ENCODE data around the gene KIAA0930. TPM values are rescaled to one million over a fixed set of nuclear protein-coding genes. Genes with fewer than 3 reads are reported as not detected.

Gene KIAA0930
- polyA plus RNA-seq, 1 of the 3 experiments (the other 2 are of a cell fraction): 80.8 TPM

DNA sequence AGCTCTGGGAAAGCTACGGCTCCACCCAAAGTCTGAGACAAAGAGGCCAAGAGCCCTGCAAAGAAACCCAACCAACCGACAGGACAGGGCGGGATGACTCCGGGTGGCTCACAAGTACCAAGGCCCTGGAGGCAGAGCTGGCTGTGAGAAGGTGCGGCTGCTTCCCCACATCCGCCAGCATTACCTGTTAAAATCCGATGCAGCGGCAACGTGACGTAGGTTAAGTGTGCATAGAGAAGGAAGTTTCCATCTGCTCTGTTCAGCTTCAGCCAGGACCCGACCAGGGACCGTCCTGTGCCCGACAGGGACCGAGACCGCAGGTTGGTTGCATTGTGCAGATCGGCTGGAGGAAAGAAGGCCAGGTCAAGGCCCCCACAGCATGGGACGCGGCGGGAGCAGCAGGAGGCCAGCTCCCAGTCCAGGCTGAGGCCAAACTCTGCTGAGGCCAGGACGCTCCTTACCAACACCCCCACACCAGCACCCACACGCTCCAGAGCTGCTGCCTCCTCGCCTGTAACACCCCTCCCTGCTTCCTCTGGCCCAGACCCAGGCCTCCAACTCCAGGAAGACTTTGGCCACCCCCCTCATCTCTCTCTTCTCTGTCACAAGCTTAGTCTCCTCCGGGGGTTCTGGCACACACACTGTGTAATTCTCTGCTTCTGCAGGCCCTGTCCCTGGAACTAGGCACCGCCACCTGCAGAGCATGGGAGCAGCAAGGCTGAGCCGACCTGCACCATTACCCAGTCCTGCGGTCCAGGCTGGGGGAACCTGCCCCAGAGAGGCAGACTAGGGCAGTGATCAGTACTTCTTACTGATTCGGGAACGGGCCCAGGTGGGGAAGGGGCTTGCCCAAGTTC is 42.9 kb downstream of the KIAA0930 start:
- 0 out of 2 replicates have a peak, but pooled peaks cover 6% of the 10 kb centered on the region for H4K20me1 ChIP-seq (ENCODE audit: insufficient read depth)
- H3K27me3 ChIP-seq (ENCODE audit: insufficient read depth): no peaks in the 10 kb centered on the region
- CTCF ChIA-PET: interaction anchor here (0.5 to 3.2 kb wide), 2 partner anchors 11 to 23 kb away, joined by 3 to 13 read pairs; no protein-coding TSS in a partner anchor
- no peak overlapping the region for H3K4me3 ChIP-seq (ENCODE audit: low read depth in 2 of 2, low read length in 1 of 2)
- H3F3A ChIP-seq (replicated peaks; ENCODE audit: insufficient read depth): peaks cover 4% of the 10 kb centered on the region
- H3K9me3 ChIP-seq: no peaks in the 10 kb centered on the region
- POLR2A ChIA-PET: no interaction called here
- H3K27ac ChIP-seq (ENCODE audit: low read depth in 2 of 2, low read length in 1 of 2): no peak overlapping the region
- peaks cover 5 to 59% of the 10 kb centered on the region in 2 experiments for H3K36me3 ChIP-seq (replicated peaks in 1 of 2; ENCODE audit: control insufficient read depth in 1 of 2, insufficient read depth in 2 of 2, low read length in 1 of 2)
- TF ChIP-seq, protein P1, sequence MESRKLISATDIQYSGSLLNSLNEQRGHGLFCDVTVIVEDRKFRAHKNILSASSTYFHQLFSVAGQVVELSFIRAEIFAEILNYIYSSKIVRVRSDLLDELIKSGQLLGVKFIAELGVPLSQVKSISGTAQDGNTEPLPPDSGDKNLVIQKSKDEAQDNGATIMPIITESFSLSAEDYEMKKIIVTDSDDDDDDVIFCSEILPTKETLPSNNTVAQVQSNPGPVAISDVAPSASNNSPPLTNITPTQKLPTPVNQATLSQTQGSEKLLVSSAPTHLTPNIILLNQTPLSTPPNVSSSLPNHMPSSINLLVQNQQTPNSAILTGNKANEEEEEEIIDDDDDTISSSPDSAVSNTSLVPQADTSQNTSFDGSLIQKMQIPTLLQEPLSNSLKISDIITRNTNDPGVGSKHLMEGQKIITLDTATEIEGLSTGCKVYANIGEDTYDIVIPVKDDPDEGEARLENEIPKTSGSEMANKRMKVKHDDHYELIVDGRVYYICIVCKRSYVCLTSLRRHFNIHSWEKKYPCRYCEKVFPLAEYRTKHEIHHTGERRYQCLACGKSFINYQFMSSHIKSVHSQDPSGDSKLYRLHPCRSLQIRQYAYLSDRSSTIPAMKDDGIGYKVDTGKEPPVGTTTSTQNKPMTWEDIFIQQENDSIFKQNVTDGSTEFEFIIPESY (IDR thresholded peaks at IDR 0.05; ENCODE audit: borderline replicate concordance, low read depth): no peak
- TF ChIP-seq EP300 (IDR thresholded peaks at IDR 0.05; ENCODE audit: borderline replicate concordance in 1 of 2, low read depth in 1 of 2, low read length in 1 of 2): no peak
- TF ChIP-seq JUND (IDR thresholded peaks at IDR 0.05): no peak
- TF ChIP-seq GATA2 (CRISPR knock-in tag; IDR thresholded peaks at IDR 0.05): no peak
- TF ChIP-seq, protein P2, sequence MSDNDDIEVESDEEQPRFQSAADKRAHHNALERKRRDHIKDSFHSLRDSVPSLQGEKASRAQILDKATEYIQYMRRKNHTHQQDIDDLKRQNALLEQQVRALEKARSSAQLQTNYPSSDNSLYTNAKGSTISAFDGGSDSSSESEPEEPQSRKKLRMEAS (IDR thresholded peaks at IDR 0.05; ENCODE audit: low read depth): no peak
- no peak overlapping the region for H3K9ac ChIP-seq
- H3K4me1 ChIP-seq (ENCODE audit: control insufficient read depth in 1 of 2, insufficient read depth in 2 of 2, low read depth in 1 of 2, low read length in 1 of 2): no peaks in the 10 kb centered on the region; a peak in 1 of 4 replicates
- WGBS (ENCODE audit: low lambda C conversion rate): 95% methylated on average over 8 of the region's 28 CpGs
- H2AFZ ChIP-seq (ENCODE audit: low read depth): no peak overlapping the region
- H3K79me2 ChIP-seq (ENCODE audit: insufficient read depth): no peaks in the 10 kb centered on the region
- H3K9me2 ChIP-seq: no peaks in the 10 kb centered on the region
- no peak overlapping the region for H3K4me2 ChIP-seq
- DNase-seq: no peak

DNA sequence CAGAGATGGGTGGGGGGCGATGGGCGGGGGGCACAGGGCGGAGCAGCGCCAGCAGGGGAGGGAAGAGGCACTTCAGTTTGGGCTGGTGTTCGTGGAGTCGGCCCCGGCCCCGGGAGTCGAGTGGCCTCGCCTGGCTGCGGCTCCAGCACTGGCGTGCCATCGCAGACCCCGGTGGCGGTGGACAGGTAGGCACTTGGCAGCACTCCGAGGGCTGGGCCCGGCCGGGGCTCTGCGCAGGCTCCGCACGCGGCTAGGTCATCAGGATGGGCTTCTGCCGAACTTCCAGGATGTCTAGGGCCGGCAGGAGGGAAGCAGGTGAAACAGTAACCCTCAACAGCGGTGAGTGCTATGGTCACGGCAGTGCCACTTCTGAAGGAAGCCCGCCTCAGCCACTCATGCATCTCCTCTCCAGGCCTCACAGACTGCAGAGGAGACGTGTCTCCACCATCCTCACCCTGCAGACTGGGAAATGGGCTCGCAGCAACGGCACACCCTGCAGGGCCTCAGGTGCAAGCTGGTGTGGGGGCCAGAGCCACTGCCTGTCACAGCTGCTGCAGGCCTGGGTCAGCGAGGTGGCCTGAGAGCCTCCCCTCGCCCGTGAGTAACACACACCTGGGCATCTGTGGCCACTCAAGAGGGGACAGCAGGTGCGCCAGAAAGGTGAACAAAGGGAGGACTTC is 43.6 kb downstream of the KIAA0930 start:
- Histone ChIP-seq H3K4me3 (ENCODE audit: low read depth in 2 of 2, low read length in 1 of 2) (no peak overlapping the region), H3K4me1 (ENCODE audit: control insufficient read depth in 1 of 2, insufficient read depth in 2 of 2, low read depth in 1 of 2, low read length in 1 of 2) (no peaks in the 10 kb centered on the region; a peak in 1 of 4 replicates), H3K36me3 (replicated peaks in 1 of 2; ENCODE audit: control insufficient read depth in 1 of 2, insufficient read depth in 2 of 2, low read length in 1 of 2) (peaks cover 5 to 51% of the 10 kb centered on the region in 2 experiments), H3K4me2 (no peak overlapping the region), H3K9me2 (no peaks in the 10 kb centered on the region), H3K79me2 (ENCODE audit: insufficient read depth) (no peaks in the 10 kb centered on the region), H2AFZ (ENCODE audit: low read depth) (no peak overlapping the region), H4K20me1 (ENCODE audit: insufficient read depth) (0 out of 2 replicates have a peak, but pooled peaks cover 6% of the 10 kb centered on the region), H3K9me3 (no peaks in the 10 kb centered on the region), H3K27me3 (ENCODE audit: insufficient read depth) (no peaks in the 10 kb centered on the region), H3F3A (replicated peaks; ENCODE audit: insufficient read depth) (peaks cover 4% of the 10 kb centered on the region), H3K9ac (no peak overlapping the region), H3K27ac (ENCODE audit: low read depth in 2 of 2, low read length in 1 of 2) (no peak overlapping the region)
- WGBS (ENCODE audit: low lambda C conversion rate): 91% methylated on average over 17 of the region's 34 CpGs
- POLR2A ChIA-PET: no interaction called here
- no peak for DNase-seq
- TF ChIP-seq EZH2phosphoT487 (IDR thresholded peaks at IDR 0.05; ENCODE audit: borderline replicate concordance, low read depth): no peak
- TF ChIP-seq, protein P3, sequence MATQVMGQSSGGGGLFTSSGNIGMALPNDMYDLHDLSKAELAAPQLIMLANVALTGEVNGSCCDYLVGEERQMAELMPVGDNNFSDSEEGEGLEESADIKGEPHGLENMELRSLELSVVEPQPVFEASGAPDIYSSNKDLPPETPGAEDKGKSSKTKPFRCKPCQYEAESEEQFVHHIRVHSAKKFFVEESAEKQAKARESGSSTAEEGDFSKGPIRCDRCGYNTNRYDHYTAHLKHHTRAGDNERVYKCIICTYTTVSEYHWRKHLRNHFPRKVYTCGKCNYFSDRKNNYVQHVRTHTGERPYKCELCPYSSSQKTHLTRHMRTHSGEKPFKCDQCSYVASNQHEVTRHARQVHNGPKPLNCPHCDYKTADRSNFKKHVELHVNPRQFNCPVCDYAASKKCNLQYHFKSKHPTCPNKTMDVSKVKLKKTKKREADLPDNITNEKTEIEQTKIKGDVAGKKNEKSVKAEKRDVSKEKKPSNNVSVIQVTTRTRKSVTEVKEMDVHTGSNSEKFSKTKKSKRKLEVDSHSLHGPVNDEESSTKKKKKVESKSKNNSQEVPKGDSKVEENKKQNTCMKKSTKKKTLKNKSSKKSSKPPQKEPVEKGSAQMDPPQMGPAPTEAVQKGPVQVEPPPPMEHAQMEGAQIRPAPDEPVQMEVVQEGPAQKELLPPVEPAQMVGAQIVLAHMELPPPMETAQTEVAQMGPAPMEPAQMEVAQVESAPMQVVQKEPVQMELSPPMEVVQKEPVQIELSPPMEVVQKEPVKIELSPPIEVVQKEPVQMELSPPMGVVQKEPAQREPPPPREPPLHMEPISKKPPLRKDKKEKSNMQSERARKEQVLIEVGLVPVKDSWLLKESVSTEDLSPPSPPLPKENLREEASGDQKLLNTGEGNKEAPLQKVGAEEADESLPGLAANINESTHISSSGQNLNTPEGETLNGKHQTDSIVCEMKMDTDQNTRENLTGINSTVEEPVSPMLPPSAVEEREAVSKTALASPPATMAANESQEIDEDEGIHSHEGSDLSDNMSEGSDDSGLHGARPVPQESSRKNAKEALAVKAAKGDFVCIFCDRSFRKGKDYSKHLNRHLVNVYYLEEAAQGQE (IDR thresholded peaks at IDR 0.05; ENCODE audit: low read depth, low read length): no peak
- TF ChIP-seq, protein P2 (IDR thresholded peaks at IDR 0.05; ENCODE audit: low read depth): no peak
- no peak for TF ChIP-seq SIN3A (IDR thresholded peaks at IDR 0.05; ENCODE audit: borderline replicate concordance, low read depth, low read length)
- TF ChIP-seq, protein P4, sequence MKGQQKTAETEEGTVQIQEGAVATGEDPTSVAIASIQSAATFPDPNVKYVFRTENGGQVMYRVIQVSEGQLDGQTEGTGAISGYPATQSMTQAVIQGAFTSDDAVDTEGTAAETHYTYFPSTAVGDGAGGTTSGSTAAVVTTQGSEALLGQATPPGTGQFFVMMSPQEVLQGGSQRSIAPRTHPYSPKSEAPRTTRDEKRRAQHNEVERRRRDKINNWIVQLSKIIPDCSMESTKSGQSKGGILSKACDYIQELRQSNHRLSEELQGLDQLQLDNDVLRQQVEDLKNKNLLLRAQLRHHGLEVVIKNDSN (IDR thresholded peaks at IDR 0.05; ENCODE audit: borderline replicate concordance, low read depth): no peak
- no peak for TF ChIP-seq YY1 (IDR thresholded peaks at IDR 0.05; ENCODE audit: low read depth)
- CTCF ChIA-PET: interaction anchor here (0.5 to 3.2 kb wide), 2 partner anchors 12 to 22 kb away, joined by 3 to 13 read pairs; no protein-coding TSS in a partner anchor
